GM12865 (cell line): ENCODE data around the gene FBXW10B.
"Not testable (repeated sequence)": the region's sequence is repeated elsewhere in the genome, so short reads cannot be mapped to it uniquely, and the experiment has no call there.

Source experiments
- DNase-seq: peaks from one replicate; pipeline ENCODE4 v3.0.0; 2010; ENCODE audit warnings: low read depth
- H3K4me3 ChIP-seq: 2 replicates; pipeline ENCODE4 v1.5.1; 2011; ENCODE audit warnings: mild to moderate bottlenecking, low read depth, low read length, control low read depth
- TF ChIP-seq, protein P1 (sequence below): IDR thresholded peaks from 2 replicates; pipeline ENCODE4 v1.5.1; 2011; ENCODE audit warnings: low read length, control low read depth, low read depth, inconsistent platforms; ENCODE audit not compliant: insufficient read depth; ENCODE audit errors: missing control alignments

FBXW10B gene

DNA sequence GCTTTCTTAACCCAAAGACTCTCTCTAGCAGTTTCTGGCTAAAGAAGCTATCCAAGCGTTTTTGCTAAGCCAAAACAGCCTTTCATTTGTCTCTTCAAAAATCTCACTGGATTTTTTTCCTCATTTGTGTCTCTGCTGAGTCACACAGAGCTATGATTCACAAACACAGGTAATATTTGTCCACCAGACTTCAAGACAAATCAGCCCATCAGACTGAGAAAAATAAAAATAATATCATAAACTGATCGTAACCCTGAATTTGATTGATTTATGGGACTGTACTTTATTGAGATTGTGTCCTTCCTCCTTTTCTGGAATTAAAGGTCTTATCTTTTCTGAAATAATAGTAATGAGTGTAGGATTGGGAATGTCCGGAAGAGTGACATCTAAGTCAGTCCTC, 38.8 kb upstream of the FBXW10B start:
- H3K4me3 ChIP-seq, result no peak overlapping the region
- TF ChIP-seq, protein P1, sequence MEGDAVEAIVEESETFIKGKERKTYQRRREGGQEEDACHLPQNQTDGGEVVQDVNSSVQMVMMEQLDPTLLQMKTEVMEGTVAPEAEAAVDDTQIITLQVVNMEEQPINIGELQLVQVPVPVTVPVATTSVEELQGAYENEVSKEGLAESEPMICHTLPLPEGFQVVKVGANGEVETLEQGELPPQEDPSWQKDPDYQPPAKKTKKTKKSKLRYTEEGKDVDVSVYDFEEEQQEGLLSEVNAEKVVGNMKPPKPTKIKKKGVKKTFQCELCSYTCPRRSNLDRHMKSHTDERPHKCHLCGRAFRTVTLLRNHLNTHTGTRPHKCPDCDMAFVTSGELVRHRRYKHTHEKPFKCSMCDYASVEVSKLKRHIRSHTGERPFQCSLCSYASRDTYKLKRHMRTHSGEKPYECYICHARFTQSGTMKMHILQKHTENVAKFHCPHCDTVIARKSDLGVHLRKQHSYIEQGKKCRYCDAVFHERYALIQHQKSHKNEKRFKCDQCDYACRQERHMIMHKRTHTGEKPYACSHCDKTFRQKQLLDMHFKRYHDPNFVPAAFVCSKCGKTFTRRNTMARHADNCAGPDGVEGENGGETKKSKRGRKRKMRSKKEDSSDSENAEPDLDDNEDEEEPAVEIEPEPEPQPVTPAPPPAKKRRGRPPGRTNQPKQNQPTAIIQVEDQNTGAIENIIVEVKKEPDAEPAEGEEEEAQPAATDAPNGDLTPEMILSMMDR, result no peak
- no peak for DNase-seq

DNA sequence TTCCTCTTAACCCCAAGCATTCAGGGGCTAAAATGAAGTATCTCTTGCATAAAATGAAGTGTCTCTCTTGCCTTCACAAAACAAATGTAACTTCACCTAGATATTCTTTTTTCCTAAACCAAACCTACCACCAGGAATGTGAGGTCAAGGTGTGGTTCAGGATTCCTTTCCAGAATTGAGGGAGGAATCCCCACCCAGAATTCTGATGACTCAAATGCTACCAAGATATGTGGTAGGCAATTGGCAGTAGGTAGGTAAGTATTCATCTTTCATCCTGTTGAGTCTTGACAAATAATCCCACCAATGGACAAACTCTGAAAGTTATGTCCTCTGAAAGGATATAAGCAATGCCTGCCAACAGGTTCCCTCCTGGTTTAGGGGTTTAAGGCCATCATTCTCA, 38.4 kb upstream of the FBXW10B start:
- no peak overlapping the region for H3K4me3 ChIP-seq
- DNase-seq, result no peak
- TF ChIP-seq, protein P1, result no peak

DNA sequence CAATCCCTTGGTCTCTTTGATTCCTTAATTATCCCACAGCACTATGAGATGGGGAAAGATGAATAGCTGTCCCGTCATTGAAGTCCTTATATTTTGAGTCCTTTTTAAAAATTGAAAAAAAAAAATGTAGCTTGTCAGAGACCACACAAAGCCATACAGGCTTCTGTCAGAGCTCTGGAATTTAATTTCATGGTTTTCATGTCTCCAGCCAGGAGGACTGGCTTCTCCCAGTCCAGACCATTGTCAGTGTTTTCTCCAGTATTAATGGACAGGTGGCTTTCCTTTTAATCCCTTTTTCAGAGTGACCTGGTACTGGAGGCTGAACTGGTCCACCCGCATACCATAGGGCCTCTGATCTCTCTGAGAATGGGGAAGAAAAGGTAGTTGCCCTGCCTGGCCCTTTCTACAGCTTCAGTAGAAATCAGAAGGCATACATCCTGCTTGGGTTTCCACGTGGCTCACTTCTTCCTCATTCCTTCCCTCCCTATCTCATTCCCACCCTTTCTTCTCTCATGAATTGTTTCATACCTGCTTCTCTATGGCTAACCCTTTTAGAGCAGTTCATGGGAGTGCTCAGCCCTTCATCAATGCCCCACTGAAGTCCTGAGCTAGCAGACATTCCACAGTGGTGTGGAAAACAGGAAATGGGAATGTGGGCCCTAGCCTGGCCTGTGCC, 35.5 kb upstream of the FBXW10B start:
- TF ChIP-seq, protein P1, result no peak
- DNase-seq, result no peak
- H3K4me3 ChIP-seq, result no peak overlapping the region

DNA sequence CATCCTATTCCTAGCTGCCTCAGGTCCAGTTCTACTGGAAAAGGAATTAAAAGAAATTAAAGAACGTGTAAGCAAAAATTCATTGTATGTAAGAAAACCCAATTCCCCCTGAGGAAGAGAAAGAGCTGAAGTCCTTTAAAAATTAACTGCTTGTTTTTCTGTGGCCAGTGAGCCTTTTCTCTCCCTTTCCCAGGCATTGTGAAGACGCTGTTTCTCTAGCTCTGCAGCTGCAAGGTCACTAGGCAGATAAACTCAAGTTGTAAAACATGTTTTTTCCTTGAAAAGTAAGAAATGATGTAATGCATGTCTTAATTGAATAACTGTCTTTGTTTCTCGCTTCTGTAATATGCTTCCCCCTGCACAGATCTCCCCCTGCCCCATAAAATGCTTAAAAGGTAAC, 34.9 kb upstream of the FBXW10B start:
- H3K4me3 ChIP-seq, DNase-seq: not testable (repeated sequence)

DNA sequence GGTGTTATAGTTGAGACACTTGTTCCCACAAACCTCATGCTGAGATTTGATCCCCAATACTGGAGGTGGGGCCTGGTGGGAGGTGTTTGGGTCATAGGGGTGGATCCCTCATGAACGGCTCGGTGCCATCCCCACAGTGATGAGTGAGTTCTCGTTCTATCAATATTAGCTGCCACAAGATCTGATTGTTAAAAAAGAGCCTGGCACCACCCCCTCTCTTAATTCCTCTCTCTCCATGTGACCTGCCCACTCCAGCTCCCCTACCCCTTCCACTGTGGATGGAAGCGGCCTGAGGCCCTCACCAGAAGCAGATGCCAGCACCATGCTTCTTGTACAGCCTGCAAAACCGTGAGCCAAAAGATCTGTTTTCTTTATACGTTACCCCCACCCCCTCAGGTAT, 33.5 kb upstream of the FBXW10B start:
- no peak for DNase-seq
- no peak overlapping the region for H3K4me3 ChIP-seq
- TF ChIP-seq, protein P1, result no peak

DNA sequence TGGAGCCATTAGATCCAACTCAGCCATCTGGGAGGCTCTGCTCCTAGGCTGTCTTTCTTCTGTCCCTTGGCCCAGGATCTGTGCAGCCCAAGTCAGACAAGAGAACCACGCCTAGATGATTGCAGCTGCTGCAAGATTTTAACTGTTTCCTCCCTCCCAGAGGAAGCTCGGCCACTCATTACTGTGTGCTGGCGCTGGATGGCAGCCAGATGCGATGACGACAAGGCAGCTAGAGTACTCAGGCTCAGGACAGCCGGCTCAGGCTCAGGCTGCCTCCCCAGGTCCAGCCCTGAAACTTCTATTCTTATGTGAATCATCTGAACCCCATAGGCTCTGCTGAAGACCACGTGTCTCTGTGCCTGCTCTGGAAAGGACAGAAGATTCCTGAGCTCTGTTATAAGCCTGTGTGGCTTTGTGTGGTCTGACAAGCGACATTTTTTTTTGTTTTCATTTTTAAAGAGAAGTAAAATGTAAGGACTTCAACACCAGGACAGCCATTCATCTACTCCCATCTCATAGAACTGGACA, 32.1 kb upstream of the FBXW10B start:
- DNase-seq, result peak; percentile 14
- TF ChIP-seq, protein P1, result no peak

DNA sequence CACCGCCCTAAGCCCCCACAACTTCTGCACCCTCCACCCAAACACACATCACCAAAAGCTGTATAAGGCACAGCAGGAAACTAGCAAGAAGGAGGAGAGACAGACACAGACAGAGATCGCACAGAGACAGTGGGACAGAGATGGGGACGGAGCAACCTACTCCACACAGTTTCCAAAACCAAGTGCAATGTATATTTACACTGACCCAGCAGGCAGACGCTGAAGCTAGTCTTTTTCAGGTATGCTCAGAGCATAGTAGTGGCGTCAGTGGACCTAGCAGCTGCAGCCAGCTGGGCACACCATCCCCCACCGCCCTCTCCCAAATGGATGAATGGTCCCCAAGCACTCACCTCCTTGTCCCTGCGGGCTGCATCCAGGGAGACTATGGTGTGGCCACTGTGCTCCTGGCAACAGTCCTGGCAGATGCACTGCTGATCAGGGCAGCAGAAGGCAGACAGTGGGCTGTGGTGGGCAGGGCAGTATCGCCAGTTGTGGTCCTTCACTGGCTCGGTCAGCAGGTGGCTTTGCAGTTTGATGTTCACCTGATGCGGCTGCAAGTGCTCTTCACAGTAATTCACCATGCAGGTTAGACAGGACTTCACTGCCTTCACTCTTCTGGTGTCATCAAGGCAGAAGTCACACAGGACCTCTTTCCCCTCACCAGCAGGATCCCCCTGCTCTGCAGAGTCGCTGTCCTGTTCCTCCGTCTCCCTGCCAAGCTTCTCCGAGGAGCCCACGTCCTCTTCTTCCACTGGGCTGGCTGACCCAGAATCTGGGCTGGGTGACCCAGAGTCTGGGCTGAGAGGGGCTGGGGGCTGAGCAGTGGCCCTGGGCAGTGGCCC, 31.5 kb upstream of the FBXW10B start:
- DNase-seq, result no peak
- TF ChIP-seq, protein P1, result no peak
- H3K4me3 ChIP-seq, result no peak overlapping the region

More for the DNA sequence above, 32.1 kb upstream of the FBXW10B start:
- H3K4me3 ChIP-seq, result no peak overlapping the region
